GM21825 (cell line): ENCODE measurements around the gene PRKG1.
"Not testable (repeated sequence)": the region's sequence is repeated elsewhere in the genome, so short reads cannot be mapped to it uniquely, and the experiment has no call there.

Experiments used
- ATAC-seq: cut with Tn5 transposase; IDR thresholded peaks from one replicate; pipeline ENCODE4 v1.9.1; 2021; ENCODE audit warnings: mild to moderate bottlenecking, moderate library complexity; ENCODE audit not compliant: unreplicated experiment

PRKG1 gene

DNA sequence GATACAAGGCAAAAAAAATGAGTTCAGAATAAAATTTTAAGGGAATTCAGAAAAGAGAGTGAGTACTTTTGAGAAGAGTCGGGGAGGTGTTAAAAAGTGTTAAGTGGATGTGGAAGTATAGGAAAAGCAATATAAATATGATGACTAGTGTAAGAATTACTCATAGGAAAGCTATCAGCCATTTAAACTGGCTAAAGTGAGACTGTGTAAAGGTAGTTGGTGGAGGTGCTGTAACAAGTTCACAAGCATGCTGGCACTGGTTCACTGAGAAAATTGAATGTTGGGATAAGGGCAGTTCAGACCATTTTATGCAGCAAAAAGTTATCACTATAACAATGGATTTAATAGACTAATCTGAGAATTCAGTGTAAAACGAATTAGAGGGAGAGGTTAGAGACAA lies 1060.8 kb downstream of the PRKG1 start:
- no peak for ATAC-seq

DNA sequence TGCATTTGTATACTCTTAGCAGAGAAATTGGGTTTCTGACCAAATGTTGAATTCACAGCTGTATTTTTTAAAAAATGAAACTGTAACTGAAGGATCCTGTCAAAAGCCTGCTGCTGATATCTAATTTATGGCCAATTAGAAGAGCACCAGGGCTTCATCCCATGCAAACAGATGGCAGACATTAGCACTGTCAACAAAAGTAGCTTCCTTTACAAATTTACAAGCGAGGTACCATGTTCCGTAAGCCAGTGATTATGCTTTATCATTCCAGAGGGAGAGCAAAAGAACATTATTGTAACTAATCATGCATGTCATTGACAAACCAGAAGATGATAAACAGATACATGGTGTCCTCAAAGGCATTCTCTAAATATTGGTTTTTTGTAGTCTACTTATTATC lies 1062.6 kb downstream of the PRKG1 start:
- ATAC-seq, result no peak

DNA sequence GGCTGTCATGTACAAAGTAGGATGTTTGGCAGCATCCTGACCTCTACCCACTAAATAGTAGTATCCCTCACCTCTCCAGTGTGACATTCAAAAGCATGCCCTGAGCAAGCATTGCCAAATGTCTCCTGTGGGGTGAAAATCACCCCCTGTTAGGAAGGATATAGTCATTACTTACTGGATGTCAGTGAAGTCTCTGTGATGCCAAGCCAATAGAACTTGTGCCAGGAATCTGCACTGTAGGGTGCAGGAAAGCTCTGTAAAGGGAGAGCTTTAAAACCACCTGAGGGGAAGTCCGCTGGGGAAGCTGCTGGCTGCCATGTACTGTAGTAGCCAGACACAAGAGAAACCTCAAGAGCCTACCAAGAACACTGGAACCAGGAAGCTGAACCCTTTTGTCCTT lies 1069.1 kb downstream of the PRKG1 start:
- no peak for ATAC-seq

DNA sequence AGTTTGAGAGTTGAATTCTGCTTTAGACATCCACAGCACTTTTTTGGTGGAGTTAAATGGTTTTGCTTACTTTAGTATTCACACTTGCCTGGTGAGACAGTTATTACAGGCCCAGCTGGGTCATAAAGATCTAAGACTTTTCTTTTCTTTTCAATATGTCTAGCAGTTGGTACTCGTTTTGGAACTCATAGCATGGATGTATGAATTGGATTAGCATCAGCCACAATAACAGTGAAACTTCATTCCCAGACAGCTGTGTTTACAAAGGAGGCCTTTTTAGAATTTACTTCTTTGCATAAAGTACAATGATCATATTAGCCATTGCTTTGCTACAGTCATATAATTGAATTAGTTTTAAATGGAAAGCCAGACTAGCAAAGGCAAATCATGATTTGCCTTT lies 1071.3 kb downstream of the PRKG1 start:
- ATAC-seq, result no peak

DNA sequence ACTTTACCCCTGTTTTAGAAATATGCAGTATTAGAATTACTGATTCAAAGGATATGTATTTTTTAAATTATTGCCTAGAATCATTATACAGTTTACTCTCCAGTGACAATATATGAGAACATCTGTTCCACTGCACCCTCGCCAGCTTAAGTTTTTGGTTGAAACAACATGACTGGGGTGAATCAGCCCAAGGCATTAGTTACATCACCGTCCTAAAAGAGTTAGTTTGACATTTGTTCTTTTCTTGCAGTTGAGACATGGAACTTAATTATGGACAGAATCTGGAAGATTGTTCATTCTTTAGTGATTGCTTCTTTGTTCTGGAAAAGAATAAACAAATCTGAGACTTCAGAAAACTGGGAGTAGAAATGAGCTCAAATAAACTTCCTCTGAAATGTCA lies 1072.5 kb downstream of the PRKG1 start:
- ATAC-seq, result no peak

DNA sequence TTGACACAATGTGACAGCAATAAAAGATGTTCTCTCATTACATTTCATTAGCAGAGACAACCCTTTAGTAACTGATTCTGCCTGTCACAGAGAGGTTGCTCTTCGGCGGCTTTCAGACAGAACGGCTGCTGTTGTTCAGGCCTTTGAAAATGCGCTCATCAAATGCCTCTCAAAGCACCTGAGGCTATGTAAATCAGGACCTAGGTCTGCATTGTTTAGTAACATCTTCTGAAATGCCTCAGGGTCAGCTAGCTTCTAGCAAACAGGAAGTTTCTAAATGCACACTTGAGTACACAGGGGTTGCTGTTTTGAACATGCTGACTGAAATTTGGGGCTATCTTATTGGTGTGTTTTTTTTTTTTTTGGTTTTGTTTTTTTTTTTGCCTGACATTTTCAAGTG lies 1096.5 kb downstream of the PRKG1 start:
- no peak for ATAC-seq

DNA sequence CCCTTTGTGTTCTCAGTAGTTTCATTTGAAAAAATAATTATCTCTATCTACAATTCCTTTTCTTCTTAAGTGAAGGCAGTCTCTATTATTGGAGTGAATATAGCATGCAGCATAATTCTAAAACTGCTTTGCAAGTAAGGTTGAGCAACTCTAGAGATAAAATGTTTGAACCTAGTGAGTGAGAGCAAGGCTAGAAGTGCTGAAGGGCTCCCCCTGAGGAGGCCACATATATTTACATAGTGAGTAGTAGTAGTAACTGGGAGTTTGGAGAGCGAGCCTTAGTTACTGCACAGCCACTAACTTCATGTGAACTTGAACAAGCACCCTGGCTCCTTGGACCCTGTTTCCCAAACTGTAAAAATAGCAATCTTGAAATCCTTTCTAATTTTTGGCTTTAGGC lies 1098.3 kb downstream of the PRKG1 start:
- ATAC-seq, result no peak

DNA sequence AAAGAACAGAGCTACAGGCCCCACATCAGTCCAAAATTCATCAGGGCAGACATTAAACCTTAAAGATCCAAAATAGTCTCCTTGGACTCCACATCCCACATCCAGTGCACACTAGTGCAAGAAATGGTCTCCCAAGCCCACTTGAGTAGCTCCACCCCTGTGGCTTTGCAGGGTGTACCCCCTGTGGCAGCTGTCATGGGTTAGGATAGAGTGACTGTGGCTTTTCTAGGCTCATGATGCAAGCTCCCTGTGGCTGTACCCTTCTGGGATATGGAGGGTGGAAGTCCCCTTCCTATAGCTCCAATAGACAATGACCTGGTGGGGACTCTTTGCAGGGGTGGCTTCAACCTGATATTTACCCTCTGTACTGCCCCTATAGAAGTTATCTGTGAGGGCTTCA lies 1111.0 kb downstream of the PRKG1 start:
- ATAC-seq, result no peak

DNA sequence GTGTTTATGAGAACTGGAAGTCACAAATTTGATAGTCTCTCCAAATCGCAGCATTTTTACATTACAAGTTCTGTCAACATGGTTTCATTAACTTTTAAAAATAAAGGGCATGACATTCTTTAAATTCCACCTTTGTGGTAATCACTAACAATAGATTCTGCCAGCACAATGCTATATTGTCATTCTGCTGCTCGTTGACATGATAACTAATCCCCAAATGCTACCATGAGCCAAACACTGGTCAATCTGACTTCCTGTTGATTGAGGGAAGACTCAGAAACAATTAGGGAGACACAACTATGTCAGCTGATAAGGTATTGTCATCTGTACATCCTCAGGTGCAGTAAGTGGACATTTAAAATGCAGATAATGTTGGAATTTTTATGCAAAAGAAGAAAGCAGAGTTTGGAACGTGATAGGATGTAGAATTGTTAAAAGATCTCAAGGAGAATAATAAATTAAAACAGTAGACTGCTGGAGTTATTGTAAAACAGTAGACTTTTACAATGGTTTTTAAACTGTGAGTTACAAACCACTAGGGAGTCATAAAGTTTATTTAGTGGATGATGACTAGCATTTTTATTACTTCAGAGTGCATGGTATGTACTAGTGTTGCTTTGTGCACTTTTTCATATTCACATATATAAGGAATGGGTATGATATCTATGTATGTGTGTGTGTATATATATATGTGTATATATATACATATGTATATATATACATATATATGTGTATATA lies 1113.4 kb downstream of the PRKG1 start:
- no peak for ATAC-seq

DNA sequence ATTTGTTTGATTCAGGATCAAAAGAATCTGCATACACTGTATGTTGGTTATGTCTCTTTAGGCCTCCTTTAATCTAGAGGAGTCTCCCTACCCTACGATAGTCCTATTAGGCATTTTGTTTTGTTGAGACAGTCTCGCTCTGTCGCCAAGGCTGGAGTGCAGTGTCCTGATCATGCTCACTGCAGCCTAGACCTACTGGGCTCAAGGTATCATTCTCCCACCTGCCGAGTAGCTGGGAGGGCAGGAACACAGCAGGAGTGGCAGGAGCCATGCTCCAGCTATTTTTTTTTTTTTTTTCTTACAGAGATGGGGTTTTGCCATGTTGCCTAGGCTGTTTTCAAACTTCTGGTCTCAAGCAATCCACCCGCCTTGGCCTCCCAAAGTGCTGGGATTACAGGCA lies 1116.8 kb downstream of the PRKG1 start:
- no peak for ATAC-seq

DNA sequence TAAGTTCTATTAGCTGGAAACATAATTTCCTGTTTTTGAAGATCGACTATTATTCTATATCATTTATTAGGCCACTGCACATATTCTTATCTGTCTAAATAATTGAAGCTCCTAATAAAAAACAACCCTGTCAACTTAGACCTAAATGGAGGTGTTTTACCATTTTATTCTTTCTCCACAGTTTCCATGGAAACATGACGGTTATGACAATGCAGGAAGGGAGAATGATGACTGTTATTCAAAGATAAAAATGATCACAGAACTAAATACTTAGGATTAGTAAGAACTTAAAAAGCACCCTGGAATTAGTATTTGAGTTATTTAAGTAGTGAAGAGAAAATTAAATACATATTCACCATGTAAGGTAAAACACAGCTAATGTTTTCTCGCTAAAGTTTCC lies 1119.9 kb downstream of the PRKG1 start:
- no peak for ATAC-seq

DNA sequence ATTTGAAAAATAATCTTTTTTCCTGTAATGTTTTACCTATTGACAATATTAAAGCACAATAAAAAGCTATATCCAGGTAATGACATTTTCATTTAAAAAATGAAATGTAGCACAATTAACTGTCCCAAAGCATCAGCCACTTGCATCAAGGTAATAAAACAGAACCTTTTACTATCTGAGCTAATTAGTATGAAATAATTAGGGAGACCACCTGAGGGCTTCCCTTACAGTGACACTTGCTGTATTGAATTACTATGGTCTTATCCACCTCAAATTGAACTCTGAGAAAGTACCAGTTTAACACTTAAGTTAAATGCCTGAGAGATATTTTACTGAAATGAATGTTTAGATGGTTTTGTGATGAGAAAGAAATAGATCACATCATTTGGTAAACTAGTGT lies 1120.4 kb downstream of the PRKG1 start:
- no peak for ATAC-seq

DNA sequence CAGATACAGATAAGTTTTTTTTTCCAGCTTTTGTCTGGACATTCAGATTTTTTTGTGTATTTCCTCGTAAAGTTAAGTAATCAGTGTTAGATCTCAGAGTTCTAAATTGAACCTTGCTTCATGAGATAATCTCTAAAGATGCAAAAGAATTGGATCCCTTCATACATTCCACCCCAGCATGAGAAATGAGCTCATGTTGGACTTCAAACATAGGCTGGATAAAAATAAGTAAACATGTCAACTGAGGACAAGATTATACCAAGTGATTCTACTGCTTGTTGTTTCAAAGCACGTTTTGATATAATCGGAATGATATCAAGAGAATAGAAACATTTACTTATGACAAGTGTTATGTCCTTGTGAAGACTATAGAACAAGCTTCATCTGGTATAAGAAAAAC lies 1122.8 kb downstream of the PRKG1 start:
- ATAC-seq, result no peak

DNA sequence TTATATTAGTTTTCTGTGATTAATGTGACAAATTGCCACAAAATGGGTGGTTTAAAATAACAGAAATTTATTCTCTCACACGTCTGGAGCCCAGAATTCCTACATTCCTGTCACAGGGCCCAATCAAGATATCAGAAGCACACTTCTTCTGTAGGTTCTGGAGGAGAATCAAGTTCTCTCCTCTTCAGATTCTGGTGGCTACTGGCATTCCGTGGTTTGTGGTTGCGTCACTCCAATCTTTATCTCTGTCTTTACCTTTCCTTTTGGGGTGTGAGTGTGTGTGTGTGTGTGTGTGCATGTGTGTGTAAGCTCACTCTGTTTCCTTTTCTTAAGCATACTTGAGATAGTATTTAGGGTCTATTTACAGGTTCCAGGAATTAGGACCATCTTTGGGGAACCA lies 1124.3 kb downstream of the PRKG1 start:
- ATAC-seq, result no peak

DNA sequence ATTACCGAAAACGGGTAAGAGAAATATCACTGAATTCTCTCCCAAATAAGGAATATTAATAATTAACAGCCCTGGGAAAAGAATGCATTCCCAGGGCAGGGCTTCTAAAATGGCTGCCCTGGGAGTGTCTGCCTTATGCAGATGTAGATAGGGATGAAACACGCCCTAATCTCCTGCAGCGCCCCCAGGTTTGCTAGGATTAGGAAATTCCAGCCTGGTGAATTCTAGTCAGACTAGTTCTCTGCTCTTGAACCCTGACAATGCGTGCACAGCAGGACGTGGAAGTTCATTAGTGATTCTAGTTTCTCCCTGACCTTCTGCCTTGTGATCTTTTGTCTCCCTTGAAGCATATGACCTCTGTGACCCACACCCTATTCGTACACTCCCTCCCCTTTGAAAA lies 1130.6 kb downstream of the PRKG1 start:
- not testable (repeated sequence) for ATAC-seq

DNA sequence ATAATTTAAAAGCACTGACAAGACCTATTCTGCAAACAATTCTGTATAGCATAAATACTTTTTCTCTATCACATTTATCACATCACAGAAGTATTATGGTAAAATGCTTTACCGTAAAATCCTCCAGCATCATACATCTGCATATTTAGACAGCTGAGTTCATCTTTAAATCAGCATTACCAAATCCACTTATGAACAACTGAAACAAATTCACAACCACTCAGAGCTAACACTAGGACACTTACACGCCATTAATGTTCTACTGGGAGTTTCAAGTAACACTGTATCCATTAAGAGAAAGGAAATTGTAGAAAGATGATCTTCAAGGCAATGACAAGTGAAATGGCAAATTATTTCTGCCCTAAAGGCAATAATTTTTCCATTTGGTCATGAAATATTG lies 1134.1 kb downstream of the PRKG1 start:
- ATAC-seq, result no peak

DNA sequence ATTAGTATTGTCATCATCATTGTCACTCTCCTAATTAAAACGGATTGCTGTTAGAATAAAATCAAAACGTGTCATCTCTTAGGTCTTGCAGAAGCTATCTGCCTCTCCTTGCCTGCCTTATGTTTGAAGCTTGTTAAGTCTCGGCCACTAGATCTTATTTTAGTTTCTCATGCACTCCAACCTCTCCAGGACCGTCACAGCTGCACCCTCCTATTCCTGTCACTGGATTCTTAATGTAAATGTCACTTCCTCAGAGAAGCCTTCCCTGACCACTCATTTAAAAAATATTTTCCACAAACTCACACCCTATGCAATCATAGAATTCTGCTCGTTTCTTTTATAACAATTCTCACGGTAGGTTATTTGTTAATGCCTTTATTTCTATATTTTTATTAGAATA lies 1135.9 kb downstream of the PRKG1 start:
- ATAC-seq, result no peak

DNA sequence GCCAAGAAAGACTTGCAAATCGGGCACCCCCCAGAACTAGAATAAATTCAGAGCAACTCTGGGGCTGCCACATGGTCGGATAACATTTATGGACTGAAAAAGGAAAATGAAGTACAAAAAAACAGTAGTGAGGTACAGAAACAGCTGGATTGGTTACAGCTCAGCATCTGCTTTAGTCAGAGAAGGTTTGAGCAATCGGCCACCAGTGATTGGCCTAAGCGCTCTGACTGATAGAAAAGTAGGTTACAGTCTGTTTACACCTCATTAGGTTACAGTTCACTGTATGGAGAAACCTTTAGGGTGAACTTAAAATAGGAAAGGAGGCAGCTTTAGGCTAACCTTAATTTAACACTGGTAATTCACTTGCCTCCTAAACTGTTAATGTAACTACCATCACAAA lies 1137.8 kb downstream of the PRKG1 start:
- ATAC-seq, result no peak

DNA sequence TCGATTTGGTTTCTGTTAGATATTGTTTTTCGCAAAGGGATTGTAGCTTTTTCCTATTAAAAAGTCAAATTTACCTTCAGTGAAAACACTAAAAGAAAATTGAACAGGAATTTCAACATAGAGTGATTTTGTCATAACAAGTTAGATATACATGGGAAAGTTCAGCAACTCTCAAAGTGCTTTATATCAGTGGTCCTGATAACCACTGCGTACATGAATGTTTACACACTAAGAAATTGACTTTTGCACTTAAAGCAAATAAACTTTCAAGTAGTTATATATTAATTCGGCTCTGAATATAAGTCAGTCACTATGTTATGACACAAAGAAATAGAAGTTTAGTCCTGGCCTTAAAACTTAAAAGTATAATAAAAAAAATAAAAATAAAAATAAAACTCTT lies 1138.5 kb downstream of the PRKG1 start:
- no peak for ATAC-seq

DNA sequence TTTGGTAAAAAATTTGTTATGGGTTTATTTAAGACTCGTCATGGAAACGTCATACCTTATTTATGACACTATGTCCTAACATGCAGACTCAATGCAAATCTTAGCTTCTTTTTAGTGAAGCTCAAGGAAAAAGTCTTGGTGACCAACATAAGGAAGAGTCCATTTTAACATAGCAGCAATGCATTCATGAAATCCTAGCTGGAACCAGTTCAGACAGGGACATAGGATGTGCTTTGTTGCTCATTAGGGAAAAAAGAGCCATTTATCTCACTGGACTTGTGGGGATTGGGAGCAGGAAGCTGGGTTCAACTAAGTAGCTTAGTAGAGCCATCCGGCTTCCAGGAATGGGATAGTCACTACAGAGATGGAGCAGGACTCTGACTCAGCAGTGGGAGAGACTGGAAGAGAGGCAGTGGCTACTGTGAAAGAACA lies 1139.0 kb downstream of the PRKG1 start:
- ATAC-seq, result no peak

DNA sequence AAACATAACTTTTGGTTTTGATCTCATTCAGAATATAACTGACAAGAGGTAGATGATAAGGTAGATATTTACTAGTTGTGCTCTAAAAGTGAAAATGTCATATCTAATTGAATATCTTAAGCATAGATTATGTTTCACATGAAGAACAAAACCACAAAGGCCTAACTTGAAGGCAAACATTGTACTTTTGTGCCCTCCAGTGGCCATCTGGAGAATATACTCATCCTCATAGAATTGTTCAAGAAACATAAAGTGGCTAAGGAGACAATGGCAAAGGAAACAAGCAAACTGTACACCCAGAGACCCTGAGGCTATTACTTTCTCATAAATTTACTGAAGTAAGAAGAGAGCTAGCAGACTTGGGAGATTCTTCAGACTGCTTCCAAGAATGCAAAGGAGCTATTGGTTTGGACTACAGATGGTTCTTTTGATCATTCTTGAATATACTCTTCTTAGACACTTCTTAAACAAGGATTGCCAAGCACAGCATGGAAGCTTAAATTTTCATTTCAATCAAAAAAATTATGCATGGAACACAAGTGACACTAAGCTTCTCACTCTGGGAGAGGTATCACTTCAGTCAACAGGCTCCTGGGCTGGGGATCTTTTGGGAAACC lies 1141.6 kb downstream of the PRKG1 start:
- peak; percentile 77 for ATAC-seq

DNA sequence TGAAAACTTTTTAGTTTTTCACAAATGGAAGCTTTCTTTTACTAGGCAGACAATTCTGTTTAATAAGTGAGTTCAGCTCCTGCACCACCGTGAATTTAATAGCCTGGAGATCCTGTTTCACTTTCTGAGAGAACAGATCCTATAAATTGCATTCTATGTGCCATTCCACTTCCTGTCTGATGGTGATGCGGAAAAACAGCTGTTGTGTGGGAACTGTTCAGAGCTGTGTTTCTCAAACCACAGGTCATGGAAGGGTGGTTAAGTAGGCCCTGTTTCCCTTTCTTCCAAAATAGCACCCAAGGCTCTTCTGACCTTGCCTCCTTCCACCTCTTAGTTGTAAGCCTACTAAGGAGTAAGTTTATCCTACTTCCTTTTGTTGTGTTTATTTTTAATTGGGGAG lies 1142.6 kb downstream of the PRKG1 start:
- ATAC-seq, result peak; percentile 84

DNA sequence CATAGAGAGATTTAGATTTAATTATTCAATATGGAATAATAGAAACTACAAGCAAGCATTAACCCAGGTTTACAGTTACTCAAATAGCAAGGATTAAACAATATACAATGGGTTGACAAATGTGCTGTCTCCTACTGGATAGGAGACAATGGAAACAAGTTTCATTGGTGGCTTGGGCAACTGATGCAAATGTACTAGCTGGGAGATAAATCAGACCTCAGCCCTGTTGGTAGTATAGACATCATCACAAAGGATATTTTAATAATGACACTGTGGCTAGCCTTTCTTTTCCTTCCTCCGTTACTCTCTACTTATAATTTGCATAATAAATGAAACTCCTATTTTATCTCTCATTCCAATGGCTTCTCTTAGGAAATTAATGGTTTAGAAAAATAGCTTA lies 1143.2 kb downstream of the PRKG1 start:
- no peak for ATAC-seq
